ENCODE measurements around the gene ELAVL1.

ELAVL1 gene

GRCh38 chr19:7971553-7972520, 33.6 kb downstream of the ELAVL1 start:
- peaks cover 98% of the 10 kb centered on the region for H3K36me3 ChIP-seq
- H3K27me3 ChIP-seq, result no peaks in the 10 kb centered on the region
- H3K4me1 ChIP-seq, result no peaks in the 10 kb centered on the region
- H3K4me2 ChIP-seq, result no peak overlapping the region
- H4K20me1 ChIP-seq, result peaks cover 99% of the 10 kb centered on the region
- TF ChIP-seq Cebpa-rat (IDR thresholded peaks at IDR 0.05), result no peak
- no peak overlapping the region for H3K4me3 ChIP-seq
- H3K27ac ChIP-seq, result no peak overlapping the region
- no peak overlapping the region for H3K9ac ChIP-seq
- H3K9me3 ChIP-seq, result no peaks in the 10 kb centered on the region

- H3K9me3 ChIP-seq, result no peaks in the 10 kb centered on the region
- peaks cover 100% of the 10 kb centered on the region for H3K36me3 ChIP-seq
- no peaks in the 10 kb centered on the region for H3K4me1 ChIP-seq
- H3K4me3 ChIP-seq, result no peak overlapping the region
- no peak for TF ChIP-seq Cebpa-rat (IDR thresholded peaks at IDR 0.05)
- H3K4me2 ChIP-seq, result no peak overlapping the region
- H3K27ac ChIP-seq, result no peak overlapping the region
- no peaks in the 10 kb centered on the region for H3K27me3 ChIP-seq
- no peak overlapping the region for H3K9ac ChIP-seq
- H4K20me1 ChIP-seq, result peaks cover 98% of the 10 kb centered on the region
These were observed 34.6 kb downstream of the ELAVL1 start for GRCh38 chr19:7970716-7971448.

DNA sequence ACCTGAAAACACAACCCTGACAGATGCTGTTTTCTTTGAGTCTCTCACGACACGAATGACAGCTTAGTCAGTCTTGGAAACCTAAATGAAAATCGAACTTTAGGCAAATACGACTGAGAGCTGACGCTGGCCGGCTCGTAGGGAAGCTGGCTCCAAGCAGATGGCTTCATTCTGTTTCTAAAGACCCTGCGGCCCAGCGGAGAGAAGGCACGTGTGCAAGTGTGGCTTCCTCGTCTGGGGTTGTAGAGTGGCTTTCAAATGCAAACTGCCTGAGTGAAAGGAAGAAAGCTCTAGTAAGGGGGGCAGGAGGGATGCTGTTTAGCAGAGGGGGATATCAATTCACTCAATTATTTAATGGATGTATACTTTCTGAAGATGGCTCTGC, 35.9 kb downstream of the ELAVL1 start:
- no peak overlapping the region for H3K4me2 ChIP-seq
- no peak overlapping the region for H3K4me3 ChIP-seq
- no peaks in the 10 kb centered on the region for H3K27me3 ChIP-seq
- no peaks in the 10 kb centered on the region for H3K4me1 ChIP-seq
- no peak overlapping the region for H3K27ac ChIP-seq
- no peaks in the 10 kb centered on the region for H3K9me3 ChIP-seq
- no peak overlapping the region for H3K9ac ChIP-seq
- H3K36me3 ChIP-seq, result peaks cover 100% of the 10 kb centered on the region
- no peak for TF ChIP-seq Cebpa-rat (IDR thresholded peaks at IDR 0.05)
- H4K20me1 ChIP-seq, result peaks cover 98% of the 10 kb centered on the region

- H4K20me1 ChIP-seq, result peaks cover 98% of the 10 kb centered on the region
- H3K4me3 ChIP-seq, result no peak overlapping the region
- H3K36me3 ChIP-seq, result peaks cover 100% of the 10 kb centered on the region
- no peaks in the 10 kb centered on the region for H3K27me3 ChIP-seq
- H3K27ac ChIP-seq, result no peak overlapping the region
- no peaks in the 10 kb centered on the region for H3K4me1 ChIP-seq
- no peak for TF ChIP-seq Cebpa-rat (IDR thresholded peaks at IDR 0.05)
- no peak overlapping the region for H3K9ac ChIP-seq
- H3K4me2 ChIP-seq, result no peak overlapping the region
- H3K9me3 ChIP-seq, result no peaks in the 10 kb centered on the region
These were observed 36.5 kb downstream of the ELAVL1 start for GRCh38 chr19:7968796-7969554.

DNA sequence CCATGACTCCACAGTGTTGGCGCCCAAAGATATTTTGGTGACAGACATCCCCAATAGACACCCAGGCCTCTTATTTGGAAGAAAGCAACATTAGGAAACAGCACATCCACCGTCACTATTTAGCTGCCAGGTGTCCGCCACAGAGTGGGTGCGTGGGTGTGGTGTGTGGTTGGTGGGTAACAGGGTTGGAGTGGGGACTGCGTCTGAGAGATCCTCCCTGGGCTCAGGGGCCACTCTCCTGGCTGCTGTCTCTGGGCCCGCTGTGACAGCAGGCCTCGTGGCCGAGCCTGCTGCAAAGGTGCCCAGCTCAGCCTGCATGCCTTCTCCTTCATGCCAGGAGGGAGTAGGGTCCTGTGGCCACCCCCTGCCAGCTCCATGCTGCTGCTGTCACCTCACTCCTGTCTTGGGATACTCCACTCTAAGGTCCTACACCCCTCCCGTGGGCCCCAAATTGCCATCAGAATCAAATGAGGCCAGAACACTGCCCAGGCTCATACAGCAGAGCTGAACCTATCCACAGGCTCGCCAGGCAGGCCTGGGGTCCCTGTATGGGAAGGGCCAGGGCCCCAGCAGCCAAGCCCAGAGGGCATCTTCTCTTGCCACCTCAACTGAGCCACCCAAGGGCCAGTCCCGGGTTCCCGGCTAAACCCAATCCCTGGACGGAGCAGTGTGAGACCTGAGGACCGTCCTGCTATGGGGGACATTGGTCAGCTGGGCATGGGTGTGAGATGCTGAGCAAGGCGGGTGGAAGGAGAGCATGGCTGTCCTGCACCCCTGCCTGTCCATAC, 37.2 kb downstream of the ELAVL1 start:
- Histone ChIP-seq H3K4me1 (no peaks in the 10 kb centered on the region), H3K36me3 (peaks cover 100% of the 10 kb centered on the region), H3K27me3 (no peaks in the 10 kb centered on the region), H3K9me3 (no peaks in the 10 kb centered on the region), H4K20me1 (peaks cover 98% of the 10 kb centered on the region), H3K27ac (no peak overlapping the region), H3K4me3 (no peak overlapping the region), H3K9ac (no peak overlapping the region), H3K4me2 (no peak overlapping the region)
- no peak for TF ChIP-seq Cebpa-rat (IDR thresholded peaks at IDR 0.05)

DNA sequence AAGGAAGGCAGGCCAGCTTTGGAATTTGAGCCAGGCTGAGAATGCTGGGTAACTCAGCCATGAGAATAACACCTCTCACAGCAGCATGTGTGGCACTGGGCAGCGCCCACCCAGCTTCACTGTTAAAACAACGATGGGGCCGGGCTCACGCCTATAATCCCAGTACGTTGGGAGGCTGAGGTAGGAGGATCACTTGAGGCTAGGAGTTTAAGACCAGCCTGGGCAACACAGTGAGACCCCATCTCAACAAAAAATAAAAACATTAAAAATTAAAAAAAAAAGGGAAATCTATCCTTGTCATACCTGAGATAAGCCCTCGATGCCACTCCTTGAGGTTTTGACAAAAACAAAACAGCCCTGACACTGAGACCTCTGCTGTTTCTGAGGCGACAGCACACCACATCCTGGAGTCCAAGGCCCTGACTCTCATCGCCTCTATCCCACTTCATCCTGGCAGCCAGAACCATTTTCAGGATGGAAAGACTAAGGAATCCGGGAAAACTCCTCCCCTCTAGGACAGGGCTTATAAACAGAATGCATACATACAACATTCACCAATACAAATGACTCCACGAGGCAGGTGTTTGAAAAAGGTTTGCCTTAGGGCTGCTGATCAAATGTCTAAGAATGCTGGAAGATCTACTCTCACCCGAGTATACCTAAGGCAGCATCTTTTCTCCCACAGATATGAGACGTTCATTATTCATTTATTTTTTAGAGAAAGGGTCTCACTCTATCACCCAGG, 39.3 kb downstream of the ELAVL1 start:
- Histone ChIP-seq H3K27me3 (no peaks in the 10 kb centered on the region), H3K4me1 (no peaks in the 10 kb centered on the region), H3K9me3 (no peaks in the 10 kb centered on the region), H3K4me2 (no peak overlapping the region), H3K9ac (no peak overlapping the region), H3K4me3 (no peak overlapping the region), H3K27ac (no peak overlapping the region), H4K20me1 (peaks cover 87% of the 10 kb centered on the region), H3K36me3 (peaks cover 100% of the 10 kb centered on the region)
- TF ChIP-seq Cebpa-rat (IDR thresholded peaks at IDR 0.05), result no peak

- H3K4me3 ChIP-seq, result no peak overlapping the region
- no peak for TF ChIP-seq Cebpa-rat (IDR thresholded peaks at IDR 0.05)
- no peaks in the 10 kb centered on the region for H3K9me3 ChIP-seq
- H3K9ac ChIP-seq, result no peak overlapping the region
- H3K4me1 ChIP-seq, result no peaks in the 10 kb centered on the region
- peaks cover 100% of the 10 kb centered on the region for H3K36me3 ChIP-seq
- peaks cover 79% of the 10 kb centered on the region for H4K20me1 ChIP-seq
- H3K27me3 ChIP-seq, result no peaks in the 10 kb centered on the region
- H3K4me2 ChIP-seq, result no peak overlapping the region
- H3K27ac ChIP-seq, result no peak overlapping the region
These were observed 40.1 kb downstream of the ELAVL1 start for GRCh38 chr19:7965259-7965841.

DNA sequence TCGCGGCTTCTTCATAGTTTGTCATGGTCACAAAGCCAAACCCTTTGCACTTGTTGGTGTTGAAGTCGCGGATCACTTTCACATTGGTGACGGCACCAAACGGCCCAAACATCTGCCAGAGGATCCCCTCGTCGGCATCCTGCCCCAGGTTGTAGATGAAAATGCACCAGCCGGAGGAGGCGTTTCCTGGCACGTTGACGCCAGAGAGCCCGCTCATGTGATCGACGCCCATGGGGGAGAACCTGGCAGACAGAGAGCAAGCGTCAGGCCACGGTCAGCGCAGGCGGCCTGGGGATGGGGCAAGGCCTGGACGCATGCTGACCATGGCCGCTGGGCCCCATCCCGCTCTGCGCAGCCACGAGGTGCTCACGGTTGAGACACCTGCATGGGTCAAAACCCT, 41.9 kb downstream of the ELAVL1 start:
- H4K20me1 ChIP-seq, result peaks cover 76% of the 10 kb centered on the region
- H3K36me3 ChIP-seq, result peaks cover 93% of the 10 kb centered on the region
- no peaks in the 10 kb centered on the region for H3K27me3 ChIP-seq
- no peak overlapping the region for H3K4me3 ChIP-seq
- peaks cover 12% of the 10 kb centered on the region for H3K4me1 ChIP-seq
- no peaks in the 10 kb centered on the region for H3K9me3 ChIP-seq
- no peak for TF ChIP-seq Cebpa-rat (IDR thresholded peaks at IDR 0.05)
- H3K27ac ChIP-seq, result no peak overlapping the region
- no peak overlapping the region for H3K9ac ChIP-seq
- no peak overlapping the region for H3K4me2 ChIP-seq

All from BLaER1 (cell line).